Fibroblast of villous mesenchyme (primary cell): ENCODE measurements around the gene CDC42BPB. TPM values are rescaled to one million over a fixed set of nuclear protein-coding genes. Genes with fewer than 3 reads are reported as not detected.

Experiments
- DNase-seq: peaks from one replicate; pipeline ENCODE4 v3.0.0-alpha.2; 2010; ENCODE audit warnings: low read depth
- H3K4me3 ChIP-seq: 2 replicates; pipeline ENCODE4 v1.5.1; 2011; ENCODE audit warnings: low read depth, mild to moderate bottlenecking, low read length
- CTCF ChIP-seq: IDR thresholded peaks from 2 replicates; pipeline ENCODE4 v1.5.1; 2012; ENCODE audit warnings: low read depth, mild to moderate bottlenecking, low read length; ENCODE audit not compliant: insufficient read depth
- total RNA-seq: library from RNA; depleted of rRNA; stranded (reverse); fragments of >200 nt; gene quantifications from 2 replicates; pipeline ENCODE4 v1.2.3, GENCODE V29; 2012

The CDC42BPB gene
- total RNA-seq, 1 donor, result 122 TPM

- no peak overlapping the region for H3K4me3 ChIP-seq
- DNase-seq, result no peak
- TF ChIP-seq CTCF, result no peak
These were observed 89.9 kb downstream of the CDC42BPB start for GRCh38 chr14:102967506-102967795.

- no peak for TF ChIP-seq CTCF
- H3K4me3 ChIP-seq, result no peak overlapping the region
- DNase-seq, result no peak
These were observed 90.5 kb downstream of the CDC42BPB start for GRCh38 chr14:102966681-102967505.

- H3K4me3 ChIP-seq, result no peak overlapping the region
- no peak for TF ChIP-seq CTCF
- DNase-seq, result no peak
These were observed 91.2 kb downstream of the CDC42BPB start for GRCh38 chr14:102965971-102966655.

GRCh38 chr14:102965282-102965681, 92.1 kb downstream of the CDC42BPB start:
- no peak for TF ChIP-seq CTCF
- no peak overlapping the region for H3K4me3 ChIP-seq
- no peak for DNase-seq

- no peak for DNase-seq
- TF ChIP-seq CTCF, result no peak
- no peak overlapping the region for H3K4me3 ChIP-seq
These were observed 93.1 kb downstream of the CDC42BPB start for GRCh38 chr14:102964152-102964730.

GRCh38 chr14:102962111-102962627, 95.2 kb downstream of the CDC42BPB start:
- TF ChIP-seq CTCF, result no peak
- H3K4me3 ChIP-seq, result no peak overlapping the region
- DNase-seq, result no peak
